ENCODE results near the gene IFITM10.
A peak's percentile ranks its signal among the peaks of the same experiment; 100 is the strongest.
"Not testable (repeated sequence)": the region's sequence is repeated elsewhere in the genome, so short reads cannot be mapped to it uniquely, and the experiment has no call there.

The IFITM10 gene

GRCh38 chr11:1778141-1778911, 27.9 kb upstream of the IFITM10 start:
- DNase-seq (ENCODE audit: low read depth in 4 of 4, low spot score in 1 of 4): no peak

- DNase-seq (ENCODE audit: low read depth in 4 of 4, low spot score in 1 of 4): no peak
These were observed 27.3 kb upstream of the IFITM10 start for GRCh38 chr11:1777737-1778136.

DNA sequence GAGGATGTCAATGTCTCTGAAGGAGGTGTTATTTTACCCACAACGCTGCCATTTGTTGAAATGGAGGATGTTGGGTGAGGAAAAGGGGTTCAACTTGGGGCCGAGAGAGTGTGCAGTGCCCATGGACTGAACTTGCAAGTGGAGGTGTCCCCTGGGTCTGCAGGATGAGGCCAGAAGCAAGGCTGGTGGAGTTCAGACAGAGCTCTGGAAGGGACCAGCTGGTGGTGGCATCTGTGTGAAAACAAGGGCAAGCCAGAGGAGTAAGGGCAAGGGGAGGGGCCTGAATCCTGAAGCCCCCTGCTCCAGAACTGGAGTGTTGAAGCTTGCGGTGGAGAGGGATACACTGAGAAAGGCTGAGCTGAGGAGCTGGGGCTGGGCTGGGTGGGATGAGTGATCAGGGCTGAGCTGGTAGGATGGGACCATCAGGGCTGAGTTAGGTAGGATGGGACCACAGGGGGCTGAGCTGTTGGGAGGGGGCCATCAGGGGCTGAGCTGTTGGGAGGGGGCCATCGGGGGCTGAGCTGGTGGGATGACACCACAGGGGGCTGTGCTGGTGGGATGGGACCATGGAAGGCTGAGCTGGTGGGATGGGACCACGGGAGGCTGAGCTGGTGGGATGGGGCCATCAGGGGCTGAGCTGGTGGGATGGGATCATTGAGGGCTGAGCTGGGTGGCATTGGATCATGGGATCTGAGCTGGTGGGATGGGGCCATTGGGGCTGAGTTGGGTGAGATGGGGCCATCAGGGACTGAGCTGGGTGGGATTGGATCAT, 26.7 kb upstream of the IFITM10 start:
- no peak for DNase-seq (ENCODE audit: low read depth in 4 of 4, low spot score in 1 of 4)

- no peak for DNase-seq (ENCODE audit: low read depth in 4 of 4, low spot score in 1 of 4)
These were observed 26.0 kb upstream of the IFITM10 start for GRCh38 chr11:1776331-1776851.

DNA sequence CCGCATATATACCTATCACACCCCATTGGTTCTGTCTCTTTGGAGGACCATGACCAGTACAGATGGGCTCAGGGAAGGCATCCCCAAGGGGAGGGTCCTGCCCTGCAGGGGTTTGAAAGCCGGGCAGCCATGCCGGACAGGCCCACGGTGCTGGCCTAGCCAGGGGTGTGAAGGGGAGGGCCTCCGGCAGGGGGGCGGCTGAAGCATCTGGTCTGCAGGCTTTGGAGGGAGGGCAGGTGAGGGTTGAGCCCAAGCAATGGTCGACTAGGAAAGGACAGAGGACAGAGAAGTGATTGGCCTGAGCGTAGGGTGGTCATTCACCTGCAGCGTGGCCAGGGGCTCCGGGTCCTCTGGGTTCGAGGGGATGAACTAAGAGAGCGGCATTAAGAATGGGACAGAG, 24.5 kb upstream of the IFITM10 start:
- DNase-seq (ENCODE audit: low read depth in 4 of 4, low spot score in 1 of 4): no peak

GRCh38 chr11:1773994-1774550, 23.7 kb upstream of the IFITM10 start:
- DNase-seq (ENCODE audit: low read depth in 4 of 4, low spot score in 1 of 4): no peak

- DNase-seq (ENCODE audit: low read depth in 4 of 4, low spot score in 1 of 4): no peak
These were observed 23.0 kb upstream of the IFITM10 start for GRCh38 chr11:1773131-1773993.

GRCh38 chr11:1772270-1773130, 22.1 kb upstream of the IFITM10 start:
- peak in 2 of 4 experiments; percentile 42 for DNase-seq (ENCODE audit: low read depth in 4 of 4, low spot score in 1 of 4)

- no peak for DNase-seq (ENCODE audit: low read depth in 4 of 4, low spot score in 1 of 4)
These were observed 21.3 kb upstream of the IFITM10 start for GRCh38 chr11:1771700-1772099.

GRCh38 chr11:1771273-1771672, 20.9 kb upstream of the IFITM10 start:
- no peak for DNase-seq (ENCODE audit: low read depth in 4 of 4, low spot score in 1 of 4)

DNA sequence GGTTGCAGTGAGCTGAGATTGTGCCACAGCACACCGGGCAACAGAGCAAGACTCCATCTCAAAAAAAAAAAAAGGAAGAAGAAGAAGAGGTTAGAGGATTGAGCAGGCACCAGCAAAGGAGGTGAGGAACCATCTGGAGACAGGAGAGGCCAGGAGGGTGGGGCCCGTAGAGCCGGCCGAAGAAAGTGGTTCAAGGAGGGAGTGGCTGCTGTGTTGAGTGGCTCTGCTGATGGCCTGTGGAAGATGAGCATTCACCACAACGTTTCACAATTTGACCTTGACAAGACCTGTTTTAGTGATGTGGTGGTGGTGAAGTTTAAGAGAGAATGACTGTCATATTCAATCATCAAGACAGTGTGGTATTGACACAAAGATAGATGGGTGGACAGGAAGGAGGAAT, 20.1 kb upstream of the IFITM10 start:
- no peak for DNase-seq (ENCODE audit: low read depth in 4 of 4, low spot score in 1 of 4)

DNA sequence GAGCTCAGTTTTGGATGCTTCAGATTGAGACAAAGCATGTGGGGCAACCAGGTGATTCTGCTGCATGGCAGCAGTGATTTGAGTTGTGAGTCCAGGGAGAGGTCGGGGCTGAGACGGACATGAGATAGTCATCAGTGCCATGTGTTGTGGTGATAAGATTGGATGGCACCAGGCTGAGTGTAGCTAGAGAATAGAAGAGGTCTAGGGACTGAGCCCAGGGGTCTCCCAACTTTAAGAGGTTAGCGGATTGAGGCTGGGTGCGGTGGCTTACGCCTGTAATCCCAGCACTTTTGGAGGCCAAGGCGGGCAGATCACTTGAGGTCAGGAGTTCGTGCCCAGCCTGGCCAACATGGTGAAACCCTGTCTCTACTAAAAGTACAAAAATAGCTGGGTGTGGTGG, 19.7 kb upstream of the IFITM10 start:
- no peak for DNase-seq (ENCODE audit: low read depth in 4 of 4, low spot score in 1 of 4)

- not testable (repeated sequence) for DNase-seq (ENCODE audit: low read depth in 4 of 4, low spot score in 1 of 4)
These were observed 19.0 kb upstream of the IFITM10 start for GRCh38 chr11:1769304-1769936.

GRCh38 chr11:1768141-1768469, 17.7 kb upstream of the IFITM10 start:
- no peak for DNase-seq (ENCODE audit: low read depth in 4 of 4, low spot score in 1 of 4)

DNA sequence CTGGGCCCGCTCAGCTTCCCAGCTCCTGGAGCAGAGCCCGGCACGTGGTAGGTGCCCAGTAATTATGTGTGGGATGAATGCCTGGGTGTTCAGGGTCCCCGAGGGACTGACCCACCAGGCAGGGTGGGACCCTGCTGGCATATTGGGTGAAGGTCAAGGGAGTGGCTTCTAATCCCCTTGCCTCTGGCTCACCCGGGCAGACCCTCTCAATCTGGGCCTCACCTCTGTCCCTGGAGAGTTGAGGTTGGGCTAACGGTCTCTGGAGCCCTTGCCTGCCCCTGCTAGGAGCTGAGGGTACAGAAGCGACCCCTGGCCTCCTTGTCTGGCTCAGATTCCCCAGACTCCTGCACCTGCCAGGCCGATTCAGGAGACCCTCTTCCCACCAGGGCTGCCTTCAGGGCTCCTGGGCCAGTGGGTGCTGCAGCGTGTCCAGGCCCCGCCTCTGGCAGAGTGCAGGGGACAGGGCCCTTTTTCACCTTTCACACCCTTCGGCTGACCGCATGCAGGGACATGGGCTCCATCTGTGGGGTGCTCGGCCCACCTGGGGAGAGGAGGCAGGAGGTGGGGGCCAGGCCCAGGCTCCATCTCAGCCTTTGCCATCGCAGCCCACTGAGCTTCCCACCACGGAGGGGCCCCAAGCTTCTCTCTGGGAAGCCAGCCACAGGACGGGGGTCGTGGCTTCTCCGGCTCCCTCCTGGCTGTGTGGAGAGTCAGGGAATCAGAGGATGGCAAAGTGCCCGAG, 17.2 kb upstream of the IFITM10 start:
- no peak for DNase-seq (ENCODE audit: low read depth in 4 of 4, low spot score in 1 of 4)

DNA sequence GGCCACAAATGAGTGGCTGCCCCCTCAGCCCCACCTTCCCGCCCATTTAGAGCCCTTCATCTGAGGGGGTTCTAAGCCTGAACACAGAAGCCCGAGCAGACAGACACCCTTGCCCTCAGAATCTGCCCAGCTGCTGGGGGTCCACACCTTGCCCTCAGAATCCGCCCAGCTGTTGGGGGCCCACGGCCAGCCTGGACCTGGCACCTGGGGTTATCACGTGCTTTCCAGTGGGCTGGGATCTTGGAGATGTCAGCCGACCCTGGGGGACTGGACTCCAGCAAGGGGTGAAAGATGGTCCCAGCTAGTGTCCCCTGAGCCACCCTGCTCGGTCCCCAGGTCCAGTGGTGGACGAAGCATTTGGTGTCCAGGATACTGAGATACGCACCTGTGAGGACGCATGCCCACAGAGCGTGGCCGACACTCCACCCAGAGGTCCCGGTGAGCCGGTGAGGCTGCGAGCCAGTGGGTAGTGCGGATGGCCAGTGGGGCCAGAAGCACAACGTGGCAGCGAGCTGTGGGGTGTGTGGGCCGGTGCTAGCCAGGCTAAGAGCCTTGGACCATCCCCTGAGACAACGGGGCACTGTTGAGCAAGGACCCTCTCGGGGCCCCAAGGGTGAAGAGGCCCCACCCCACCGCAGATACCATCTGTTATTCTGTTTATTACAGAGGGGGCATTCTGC, 16.5 kb upstream of the IFITM10 start:
- DNase-seq (ENCODE audit: low read depth in 4 of 4, low spot score in 1 of 4): no peak

DNA sequence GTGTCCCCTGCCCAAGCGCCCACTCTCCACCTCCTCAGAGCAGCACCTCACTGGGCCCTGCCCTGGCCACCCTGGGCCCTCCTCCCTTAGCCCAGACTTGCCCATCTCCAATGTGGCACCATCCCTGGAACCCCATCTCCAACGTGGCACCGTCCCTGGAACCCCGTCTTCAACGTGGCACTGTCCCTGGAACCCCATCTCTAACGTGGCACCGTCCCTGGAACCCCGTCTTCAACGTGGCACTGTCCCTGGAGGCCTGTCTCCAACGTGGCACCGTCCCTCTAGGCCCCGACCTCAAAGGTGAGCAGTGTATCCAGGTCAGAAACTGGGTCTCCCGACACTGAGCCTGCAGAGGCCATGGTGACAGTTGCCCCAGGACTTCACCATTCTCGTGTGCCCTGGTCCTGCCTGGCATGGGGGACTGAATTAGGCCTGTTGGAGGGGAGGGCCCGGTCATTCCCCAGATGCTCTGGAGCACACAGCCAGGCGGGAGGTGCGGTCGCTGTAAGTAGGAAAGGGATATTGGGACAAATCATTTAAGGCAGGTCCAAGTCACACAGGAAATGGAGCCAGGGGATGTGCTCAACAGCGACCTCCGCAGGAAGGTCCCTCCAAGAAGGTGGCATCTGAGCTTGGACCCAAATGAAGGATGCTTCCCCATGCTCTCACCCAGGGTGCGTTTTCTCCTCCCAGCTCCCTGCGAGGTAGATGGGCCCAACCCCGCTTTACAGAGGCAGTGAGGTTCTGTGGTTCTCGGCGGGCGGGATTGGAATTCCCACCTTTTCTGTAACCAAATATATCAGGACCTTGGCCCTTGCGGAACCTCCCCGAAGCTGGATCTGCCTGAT, 15.7 kb upstream of the IFITM10 start:
- no peak for DNase-seq (ENCODE audit: low read depth in 4 of 4, low spot score in 1 of 4)
